Measurements from ENCODE around the gene NFKB1.

Gene NFKB1

DNA sequence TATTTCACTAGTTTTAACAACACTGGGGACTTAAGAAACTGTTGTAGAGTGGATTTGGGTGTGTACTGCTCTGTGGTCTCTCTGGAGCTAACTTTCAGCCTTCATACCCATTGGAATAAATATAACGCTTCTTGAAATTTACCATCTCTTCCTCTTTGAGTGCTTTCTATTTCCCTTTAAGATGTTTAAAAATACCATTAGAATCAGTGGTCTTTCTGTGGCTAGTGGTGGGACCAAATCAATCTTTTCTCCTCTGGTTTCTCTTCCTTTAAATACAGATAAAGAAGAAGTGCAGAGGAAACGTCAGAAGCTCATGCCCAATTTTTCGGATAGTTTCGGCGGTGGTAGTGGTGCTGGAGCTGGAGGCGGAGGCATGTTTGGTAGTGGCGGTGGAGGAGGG is 92.0 kb downstream of the NFKB1 start:
- in situ Hi-C loops (cut with MboI; ENCODE audit: low sequenced_read_pairs) = no loop called here

DNA sequence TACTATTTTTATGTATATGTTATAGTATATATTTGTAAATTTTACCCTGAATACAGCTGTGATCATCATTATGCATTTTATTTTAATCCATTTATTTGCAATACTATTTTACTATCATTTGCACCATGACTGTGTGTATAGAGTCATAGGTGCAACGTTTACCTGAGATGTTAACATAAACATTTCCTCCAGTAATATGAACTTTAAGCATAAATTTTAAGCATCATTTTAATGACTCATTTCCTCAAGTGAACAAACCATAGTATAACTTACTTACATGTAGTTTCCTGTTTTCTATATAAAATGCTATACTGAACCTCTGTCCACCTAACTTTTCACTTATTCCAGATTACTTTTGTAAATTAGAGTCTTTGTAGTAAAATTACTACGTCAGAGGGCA is 92.8 kb downstream of the NFKB1 start:
- in situ Hi-C loops (cut with MboI; ENCODE audit: low sequenced_read_pairs) = no loop called here

DNA sequence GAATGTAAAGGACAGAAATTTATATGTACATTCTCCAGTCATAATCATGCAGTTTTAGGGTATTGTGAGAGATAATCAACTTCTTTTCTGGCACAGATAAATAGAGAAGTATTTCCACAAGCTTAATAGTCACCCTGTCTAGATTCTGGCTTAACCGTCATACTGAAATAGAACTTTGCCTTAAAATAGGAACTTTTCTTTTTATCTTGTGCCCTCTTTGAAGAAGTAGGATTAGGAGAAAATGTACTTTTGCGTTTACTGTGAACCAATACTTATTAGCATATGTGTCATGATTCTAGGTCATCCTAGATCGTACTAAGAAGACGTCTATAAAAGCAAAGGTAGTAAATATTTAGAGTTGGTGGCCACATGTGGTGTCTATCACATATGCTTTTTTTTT is 95.4 kb downstream of the NFKB1 start:
- in situ Hi-C loops (cut with MboI; ENCODE audit: low sequenced_read_pairs) = no loop called here

DNA sequence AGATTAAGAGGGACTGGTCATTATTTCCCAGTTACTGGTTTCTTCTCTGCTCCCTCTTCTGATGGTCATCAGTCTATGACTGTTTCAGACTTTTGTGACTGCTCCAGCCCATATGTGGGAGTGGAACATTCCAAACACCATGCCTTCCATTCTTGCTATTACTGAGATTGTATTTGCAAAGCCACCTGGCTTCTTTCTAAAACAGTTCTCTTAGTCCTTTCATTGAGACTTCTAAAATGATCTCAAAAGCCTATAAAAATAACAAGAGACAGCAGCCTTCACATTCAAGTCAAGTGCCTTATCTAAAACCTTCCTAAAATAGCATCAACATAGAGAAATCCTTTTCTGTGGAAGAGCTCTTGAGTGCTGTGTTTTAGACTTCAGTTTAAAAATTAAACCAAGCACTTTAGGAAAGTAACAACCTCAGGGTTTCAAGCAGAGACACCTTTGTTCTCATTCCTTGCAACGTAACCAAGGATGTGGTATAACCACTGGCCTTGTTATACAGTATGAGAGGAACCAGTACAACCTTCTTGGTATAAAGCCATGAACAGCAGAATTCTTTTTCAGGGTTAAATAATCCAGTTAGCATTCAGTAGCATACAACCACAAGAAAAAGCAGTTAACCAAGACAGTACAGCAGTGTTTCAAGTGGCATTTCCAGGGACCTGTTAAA is 97.1 kb downstream of the NFKB1 start:
- in situ Hi-C loops (cut with MboI; ENCODE audit: low sequenced_read_pairs) = no loop called here

DNA sequence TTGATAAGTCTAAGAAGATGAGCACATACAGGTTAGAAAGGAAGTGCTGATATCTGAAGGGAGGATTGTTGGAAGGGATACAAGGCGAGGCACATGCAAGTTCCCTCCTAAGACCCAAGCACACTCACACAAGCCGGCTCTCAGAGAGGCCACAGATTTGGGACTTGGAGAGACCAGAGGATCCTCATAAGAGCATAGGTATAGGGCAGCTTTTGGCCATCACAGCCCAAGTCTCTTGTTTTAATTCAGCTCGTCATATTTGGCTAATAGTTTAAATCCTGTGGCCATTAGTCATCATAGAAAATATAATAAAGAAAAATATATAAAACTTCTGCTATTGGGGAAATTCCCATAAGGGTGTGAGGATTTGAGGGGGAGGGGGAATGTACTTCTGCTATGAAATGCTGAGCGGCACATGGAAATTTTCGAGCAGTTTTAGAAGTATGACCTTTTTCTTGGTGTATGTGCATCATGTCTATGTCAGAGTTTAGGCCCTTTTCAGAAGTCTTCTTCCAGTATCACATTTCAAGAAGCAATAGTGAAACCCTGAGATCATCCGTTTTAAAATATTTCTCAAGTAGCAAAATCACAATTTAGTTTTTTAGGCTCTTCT is 97.7 kb downstream of the NFKB1 start:
- in situ Hi-C loops (cut with MboI; ENCODE audit: low sequenced_read_pairs) = no loop called here

DNA sequence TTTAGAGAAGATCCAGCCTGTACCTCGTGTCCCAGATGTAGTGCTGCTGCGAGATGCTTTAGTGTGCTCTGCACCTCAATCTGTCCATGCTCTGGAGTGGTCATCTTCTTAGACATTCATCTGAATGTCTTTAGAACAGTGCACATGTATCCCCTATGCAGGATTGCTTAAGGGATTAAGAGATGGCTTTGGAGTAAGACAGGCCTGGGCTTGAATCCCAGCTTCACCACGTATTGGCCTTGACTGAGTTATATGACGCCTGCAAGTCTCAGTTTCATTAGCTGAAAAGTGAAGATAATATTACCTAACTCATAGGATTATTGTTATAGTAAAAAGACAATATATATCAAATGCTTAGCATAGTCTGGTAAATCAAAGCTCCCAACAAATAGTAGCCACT is 98.3 kb downstream of the NFKB1 start:
- in situ Hi-C loops (cut with MboI; ENCODE audit: low sequenced_read_pairs) = no loop called here

DNA sequence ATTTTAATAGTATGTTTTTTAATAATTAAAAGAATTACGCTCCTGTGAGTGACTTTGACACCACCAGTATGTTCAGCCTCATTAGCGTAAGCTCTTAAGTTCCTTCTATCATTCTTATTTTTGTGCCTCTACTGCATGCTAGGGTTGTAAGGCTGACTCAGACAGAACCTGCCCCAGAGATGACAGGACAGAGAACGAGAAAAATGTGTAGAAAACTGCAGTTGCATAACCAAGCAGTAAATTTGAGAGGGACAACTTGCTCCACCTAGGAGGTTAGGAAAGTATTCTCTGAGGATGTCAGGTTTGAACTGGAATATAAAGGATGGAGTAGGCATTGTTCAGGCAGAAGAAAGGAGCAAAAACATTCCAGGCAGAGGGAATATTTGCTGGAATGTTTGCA is 98.7 kb downstream of the NFKB1 start:
- in situ Hi-C loops (cut with MboI; ENCODE audit: low sequenced_read_pairs) = loop anchor here (25.0 kb wide), 2 partner anchors 163 to 412 kb away; partner anchors contain the start of gene SLC9B1

DNA sequence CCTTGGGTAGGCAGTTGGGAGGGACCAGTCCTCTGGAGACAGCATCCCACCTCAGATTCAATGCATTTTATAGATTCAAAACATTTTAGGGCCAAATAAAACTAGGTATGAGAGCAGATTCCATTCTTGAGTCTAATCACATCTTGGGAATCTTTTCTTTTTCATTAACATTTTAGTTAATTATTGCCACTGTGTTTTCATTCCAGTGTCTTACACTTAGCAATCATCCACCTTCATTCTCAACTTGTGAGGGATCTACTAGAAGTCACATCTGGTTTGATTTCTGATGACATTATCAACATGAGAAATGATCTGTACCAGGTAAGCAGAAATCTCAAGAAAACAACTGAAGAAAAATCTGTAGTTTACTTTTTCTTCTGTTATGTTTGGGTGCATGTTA is 99.5 kb downstream of the NFKB1 start:
- in situ Hi-C loops (cut with MboI; ENCODE audit: low sequenced_read_pairs) = loop anchor here (25.0 kb wide), 2 partner anchors 163 to 412 kb away; partner anchors contain the start of gene SLC9B1

DNA sequence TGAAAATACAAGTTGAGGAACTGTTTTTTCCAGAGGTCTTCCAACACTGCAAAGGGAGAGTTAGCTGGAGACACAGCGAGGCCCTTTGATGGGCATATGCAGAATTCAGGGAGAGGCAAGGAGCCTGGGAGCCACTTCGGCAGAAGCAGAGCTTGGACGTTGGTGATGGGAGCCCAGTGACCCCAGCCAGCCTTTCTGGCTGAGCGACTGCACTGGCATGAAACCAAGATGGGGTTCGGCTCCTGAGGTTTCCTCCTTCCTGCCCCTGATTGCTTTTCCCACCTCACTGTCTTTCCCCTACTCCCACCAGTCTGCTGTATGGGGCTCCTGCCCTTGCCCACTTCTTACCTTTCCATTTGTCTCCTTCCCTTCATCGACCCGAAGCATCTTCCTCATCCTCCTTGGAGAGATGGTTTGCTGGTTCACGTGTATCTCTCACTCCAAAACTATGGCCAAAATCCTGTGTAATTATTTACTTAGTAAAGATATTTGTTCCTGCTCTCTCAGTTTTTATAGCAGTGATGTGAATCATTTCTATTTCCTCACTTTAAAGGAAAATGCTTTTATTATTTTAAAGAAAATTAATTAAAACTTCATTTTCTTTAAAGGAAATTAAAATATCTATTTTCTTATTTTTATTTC is 100.5 kb downstream of the NFKB1 start:
- in situ Hi-C loops (cut with MboI; ENCODE audit: low sequenced_read_pairs) = loop anchor here (25.0 kb wide), 2 partner anchors 164 to 411 kb away; partner anchors contain the start of gene SLC9B1

DNA sequence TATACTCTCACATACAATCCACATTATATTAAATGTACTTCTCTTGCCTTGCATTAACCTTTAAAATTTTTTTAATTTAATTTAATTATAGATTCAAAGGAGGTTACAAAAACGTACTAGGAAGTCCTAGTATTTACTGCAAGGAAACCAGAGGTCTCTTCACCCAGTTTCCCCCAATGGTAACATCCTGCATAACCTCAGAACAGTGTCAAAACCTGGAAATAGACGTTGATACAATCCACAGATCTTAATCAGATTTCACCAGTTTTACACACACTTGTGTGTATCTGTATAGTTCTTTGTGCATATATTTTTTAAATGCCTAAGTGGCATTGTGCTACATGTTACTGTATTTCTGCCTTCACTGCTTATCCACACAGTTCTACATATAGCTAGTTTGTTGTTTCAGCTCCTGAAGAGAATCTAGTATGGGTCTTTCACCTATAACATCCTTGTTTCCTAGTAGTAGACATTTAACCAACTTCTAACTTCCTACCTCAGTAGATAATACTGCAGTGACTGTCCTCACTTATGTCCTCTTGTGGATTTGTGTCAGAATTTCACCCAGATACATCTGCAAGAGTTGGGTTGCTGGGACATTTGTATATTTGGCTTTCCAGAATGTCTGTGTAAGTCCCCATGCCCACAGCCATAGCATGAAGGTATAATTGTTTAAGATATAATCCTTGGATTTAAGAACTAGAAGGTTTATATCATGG is 103.2 kb downstream of the NFKB1 start:
- in situ Hi-C loops (cut with MboI; ENCODE audit: low sequenced_read_pairs) = loop anchor here (25.0 kb wide), 2 partner anchors 167 to 408 kb away; partner anchors contain the start of gene SLC9B1

DNA sequence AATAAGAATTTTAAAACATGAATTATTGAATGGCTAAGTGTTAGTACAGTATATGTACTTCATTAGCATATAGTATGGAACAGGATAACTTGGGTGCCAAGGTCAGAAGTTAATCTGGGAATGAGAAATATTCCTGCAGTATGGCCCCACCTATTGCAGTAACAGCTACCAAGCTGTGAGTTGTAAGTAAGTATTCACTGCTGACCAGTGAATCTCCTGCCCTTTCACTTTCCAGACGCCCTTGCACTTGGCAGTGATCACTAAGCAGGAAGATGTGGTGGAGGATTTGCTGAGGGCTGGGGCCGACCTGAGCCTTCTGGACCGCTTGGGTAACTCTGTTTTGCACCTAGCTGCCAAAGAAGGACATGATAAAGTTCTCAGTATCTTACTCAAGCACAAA is 105.1 kb downstream of the NFKB1 start:
- in situ Hi-C loops (cut with MboI; ENCODE audit: low sequenced_read_pairs) = loop anchor here (25.0 kb wide), 2 partner anchors 169 to 406 kb away; partner anchors contain the start of gene SLC9B1

DNA sequence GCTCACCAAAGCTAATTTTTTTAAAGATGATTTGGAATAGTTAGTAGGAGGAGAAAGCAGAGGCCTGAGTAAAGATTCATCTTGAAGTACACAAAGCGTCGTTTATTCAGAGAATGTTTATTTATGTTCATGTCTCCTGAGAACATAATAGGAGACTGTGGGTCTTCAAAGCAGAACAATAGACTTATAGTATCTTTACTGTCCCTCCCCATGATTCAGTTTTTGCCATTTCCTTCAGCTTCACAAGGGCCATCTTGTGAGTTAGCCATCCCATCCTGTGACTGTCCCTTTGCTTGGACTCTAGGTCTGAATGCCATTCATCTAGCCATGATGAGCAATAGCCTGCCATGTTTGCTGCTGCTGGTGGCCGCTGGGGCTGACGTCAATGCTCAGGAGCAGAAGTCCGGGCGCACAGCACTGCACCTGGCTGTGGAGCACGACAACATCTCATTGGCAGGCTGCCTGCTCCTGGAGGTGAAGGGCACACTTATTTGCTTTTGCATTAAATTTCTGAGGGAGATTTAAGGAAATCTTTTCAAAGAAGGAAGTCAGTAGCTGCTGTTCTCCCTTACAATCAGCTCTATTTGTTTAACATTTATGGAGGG is 105.8 kb downstream of the NFKB1 start:
- in situ Hi-C loops (cut with MboI; ENCODE audit: low sequenced_read_pairs) = loop anchor here (25.0 kb wide), 2 partner anchors 170 to 405 kb away; partner anchors contain the start of gene SLC9B1

DNA sequence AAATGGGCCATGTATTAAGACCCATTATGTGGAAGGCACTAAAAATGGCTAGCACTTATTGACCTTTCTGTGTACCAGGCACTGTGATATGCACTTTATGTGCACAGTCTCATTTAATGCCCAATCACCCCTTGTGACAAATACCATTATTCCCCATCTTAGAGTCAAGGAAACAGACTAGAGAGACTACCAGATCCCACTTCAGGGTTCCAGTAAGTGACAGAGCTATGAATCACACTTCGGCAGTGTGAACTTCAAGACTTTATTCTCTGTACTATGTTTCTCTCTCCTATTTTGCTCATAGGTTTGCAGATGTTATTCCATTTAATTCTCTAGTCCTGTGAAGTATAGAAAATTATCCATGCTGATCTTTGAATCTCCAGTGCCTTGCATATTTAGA is 107.0 kb downstream of the NFKB1 start:
- in situ Hi-C loops (cut with MboI; ENCODE audit: low sequenced_read_pairs) = loop anchor here (25.0 kb wide), 2 partner anchors 171 to 404 kb away; partner anchors contain the start of gene SLC9B1

DNA sequence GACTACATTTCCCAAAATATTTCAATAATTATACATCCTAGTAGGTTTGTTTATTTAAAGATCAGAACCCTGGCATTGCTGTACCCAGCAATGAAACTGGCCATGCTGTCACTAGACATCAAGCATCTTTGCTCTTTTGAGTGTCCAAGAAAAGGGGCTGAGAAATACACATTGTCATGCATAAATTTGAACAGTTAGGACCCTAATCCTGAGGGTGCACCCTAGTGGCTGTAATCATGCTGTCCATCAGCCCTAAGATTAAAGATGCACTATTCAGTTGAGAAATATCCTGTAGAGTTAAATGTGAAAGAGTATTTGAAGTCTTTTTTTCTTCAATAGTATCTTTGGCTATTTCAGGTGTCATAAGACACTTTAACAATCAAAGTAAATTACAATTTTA is 108.8 kb downstream of the NFKB1 start:
- in situ Hi-C loops (cut with MboI; ENCODE audit: low sequenced_read_pairs) = loop anchor here (25.0 kb wide), 2 partner anchors 173 to 402 kb away; partner anchors contain the start of gene SLC9B1

DNA sequence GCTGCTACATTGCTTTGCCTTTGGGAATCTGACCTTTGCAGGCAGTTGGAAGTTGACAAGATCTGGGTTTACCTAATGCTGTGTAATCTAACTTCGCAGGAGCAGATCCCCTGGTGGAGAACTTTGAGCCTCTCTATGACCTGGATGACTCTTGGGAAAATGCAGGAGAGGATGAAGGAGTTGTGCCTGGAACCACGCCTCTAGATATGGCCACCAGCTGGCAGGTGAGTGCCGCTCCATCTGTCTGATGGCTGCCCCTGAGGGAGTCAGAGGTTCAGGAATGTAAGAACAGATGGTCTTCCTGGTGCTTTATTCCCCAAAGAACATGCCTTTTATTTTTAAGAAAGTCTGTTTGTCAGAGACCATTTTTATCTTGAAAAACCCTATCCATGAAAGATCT is 109.3 kb downstream of the NFKB1 start:
- in situ Hi-C loops (cut with MboI; ENCODE audit: low sequenced_read_pairs) = loop anchor here (25.0 kb wide), 2 partner anchors 173 to 402 kb away; partner anchors contain the start of gene SLC9B1

DNA sequence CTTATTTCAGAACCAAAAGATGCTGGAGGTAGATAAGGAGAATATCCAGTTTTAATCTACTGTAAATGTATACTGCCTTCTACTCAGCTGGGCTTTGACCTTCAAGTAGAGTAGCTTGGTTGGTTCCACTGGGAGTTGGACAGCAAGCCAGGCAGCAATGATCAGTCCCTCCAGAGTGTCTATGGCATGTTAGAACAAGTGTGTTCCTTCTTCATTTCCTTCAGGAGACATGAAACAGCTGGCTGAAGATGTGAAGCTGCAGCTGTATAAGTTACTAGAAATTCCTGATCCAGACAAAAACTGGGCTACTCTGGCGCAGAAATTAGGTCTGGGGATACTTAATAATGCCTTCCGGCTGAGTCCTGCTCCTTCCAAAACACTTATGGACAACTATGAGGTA is 111.1 kb downstream of the NFKB1 start:
- in situ Hi-C loops (cut with MboI; ENCODE audit: low sequenced_read_pairs) = loop anchor here (25.0 kb wide), 2 partner anchors 175 to 400 kb away; partner anchors contain the start of gene SLC9B1

DNA sequence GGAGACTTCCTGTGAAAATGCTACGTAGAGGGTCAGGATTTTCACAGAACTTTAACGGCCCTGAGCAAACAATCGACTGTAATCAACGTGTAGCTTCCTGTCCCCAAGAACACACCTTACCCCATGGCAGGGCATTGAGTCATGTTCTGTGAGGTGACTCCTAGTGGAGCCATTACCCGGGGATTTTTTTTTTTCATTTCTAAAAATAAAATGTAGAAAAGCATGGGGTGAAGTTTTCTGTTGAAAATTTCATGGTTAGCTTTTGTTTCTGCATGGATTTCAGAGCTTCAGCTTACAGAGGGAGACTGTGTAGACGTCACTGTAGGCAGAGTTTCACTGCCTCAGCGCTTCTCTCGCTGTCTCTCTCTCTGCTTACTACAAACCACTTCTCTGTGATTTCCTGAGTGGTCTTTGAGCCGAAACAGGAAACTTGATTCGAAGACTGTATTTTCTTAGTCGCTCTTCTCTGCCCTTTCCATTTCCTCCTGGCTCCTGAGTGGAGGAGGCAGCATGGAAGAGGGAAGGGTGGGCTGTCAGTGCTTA is 111.7 kb downstream of the NFKB1 start:
- in situ Hi-C loops (cut with MboI; ENCODE audit: low sequenced_read_pairs) = loop anchor here (25.0 kb wide), 2 partner anchors 176 to 399 kb away; partner anchors contain the start of gene SLC9B1

DNA sequence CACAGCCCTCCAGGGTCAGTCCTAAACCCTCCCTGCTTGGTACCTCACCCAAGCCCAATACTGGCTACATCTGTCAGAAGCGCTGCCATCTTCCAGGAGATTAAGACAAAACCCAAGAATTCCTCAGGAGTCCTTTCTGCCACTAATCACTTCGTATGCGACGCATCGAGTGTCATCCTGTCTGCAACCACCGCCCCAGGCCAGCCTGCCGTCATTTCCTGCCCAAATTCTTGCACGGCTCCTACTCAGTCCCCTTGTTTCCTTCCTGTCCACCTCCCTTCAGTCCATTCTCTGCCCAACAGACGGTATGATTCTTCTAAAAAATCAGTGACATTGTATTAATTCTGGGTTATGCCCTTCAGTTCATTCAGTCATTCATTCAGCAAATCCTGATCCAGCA is 113.6 kb downstream of the NFKB1 start:
- in situ Hi-C loops (cut with MboI; ENCODE audit: low sequenced_read_pairs) = loop anchor here (25.0 kb wide), 2 partner anchors 178 to 398 kb away; partner anchors contain the start of gene SLC9B1

DNA sequence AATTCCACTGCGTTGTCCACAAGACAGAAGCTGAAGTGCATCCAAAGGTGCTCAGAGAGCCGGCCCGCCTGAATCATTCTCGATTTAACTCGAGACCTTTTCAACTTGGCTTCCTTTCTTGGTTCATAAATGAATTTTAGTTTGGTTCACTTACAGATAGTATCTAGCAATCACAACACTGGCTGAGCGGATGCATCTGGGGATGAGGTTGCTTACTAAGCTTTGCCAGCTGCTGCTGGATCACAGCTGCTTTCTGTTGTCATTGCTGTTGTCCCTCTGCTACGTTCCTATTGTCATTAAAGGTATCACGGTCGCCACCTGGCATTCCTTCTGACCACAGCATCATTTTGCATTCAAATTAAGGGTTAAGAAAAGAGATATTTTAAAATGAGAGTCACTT is 115.5 kb downstream of the NFKB1 start:
- in situ Hi-C loops (cut with MboI; ENCODE audit: low sequenced_read_pairs) = loop anchor here (25.0 kb wide), 2 partner anchors 179 to 396 kb away; partner anchors contain the start of gene SLC9B1

DNA sequence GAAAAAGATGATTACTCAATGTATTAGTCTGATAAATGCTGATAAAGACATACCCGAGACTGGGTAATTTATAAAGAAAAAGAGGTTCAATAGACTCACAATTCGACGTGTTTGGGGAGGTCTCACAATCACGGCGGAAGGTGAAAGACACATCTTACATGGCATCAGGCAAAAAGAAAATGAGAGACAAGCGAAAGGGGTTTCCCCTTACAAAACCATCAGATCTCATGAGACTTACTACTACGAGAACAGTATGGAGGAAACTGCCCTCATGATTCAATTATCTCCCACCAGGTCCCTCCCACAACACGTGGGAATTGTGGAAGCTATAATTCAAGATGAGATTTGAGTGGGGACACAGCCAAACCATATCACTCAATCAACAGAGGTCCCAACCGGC is 117.9 kb downstream of the NFKB1 start:
- in situ Hi-C loops (cut with MboI; ENCODE audit: low sequenced_read_pairs) = loop anchor here (25.0 kb wide), 2 partner anchors 182 to 393 kb away; partner anchors contain the start of gene SLC9B1
